ENCODE results near the gene NFKBIZ.

NFKBIZ gene

GRCh38 chr3:101848754-101849713 lies at the start of gene NFKBIZ:
Gene NFKBIZ (plus strand): TSS chr3:101849514. CDS start chr3:101849629, 115 bp downstream.
- peak; percentile 89 for DNase-seq

DNA sequence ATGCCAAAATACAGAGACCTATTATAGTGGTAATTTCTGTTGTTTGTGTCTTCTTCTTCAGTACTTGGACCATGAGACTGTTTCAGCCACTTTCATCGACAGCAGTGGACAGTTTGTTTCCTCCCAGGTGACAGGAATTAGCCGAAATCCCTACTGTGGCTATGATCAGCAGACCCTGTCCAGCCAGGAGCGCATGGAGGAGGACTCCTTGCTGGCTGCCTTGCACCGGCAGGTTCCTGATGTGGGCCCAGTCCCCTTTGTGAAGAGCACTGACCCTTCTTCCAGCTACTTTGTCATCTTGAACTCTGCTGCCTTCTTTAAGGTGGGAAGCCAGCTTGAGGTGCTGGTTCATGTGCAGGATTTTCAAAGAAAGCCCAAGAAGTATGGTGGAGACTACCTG lies 48.1 kb upstream of the NFKBIZ start:
- DNase-seq = no peak

DNA sequence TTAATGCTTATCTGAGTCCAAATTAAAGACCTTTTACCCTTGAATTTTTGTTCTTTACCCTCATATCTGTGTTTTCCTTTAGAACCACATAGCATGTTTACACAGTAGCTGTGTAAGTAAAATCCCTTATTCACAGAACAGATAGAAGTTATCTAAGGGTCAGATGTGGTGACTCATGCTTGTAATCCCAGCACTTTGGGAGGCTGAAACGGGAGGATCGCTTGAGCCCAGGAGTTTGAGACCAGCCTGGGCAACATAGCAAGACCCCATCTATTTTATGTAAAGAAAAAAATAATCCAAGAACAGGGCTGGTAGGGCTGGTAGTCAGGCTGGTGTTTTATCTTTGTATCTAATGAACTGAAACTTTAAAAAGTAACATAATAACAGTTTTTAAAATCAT lies 47.1 kb upstream of the NFKBIZ start:
- DNase-seq = no peak

DNA sequence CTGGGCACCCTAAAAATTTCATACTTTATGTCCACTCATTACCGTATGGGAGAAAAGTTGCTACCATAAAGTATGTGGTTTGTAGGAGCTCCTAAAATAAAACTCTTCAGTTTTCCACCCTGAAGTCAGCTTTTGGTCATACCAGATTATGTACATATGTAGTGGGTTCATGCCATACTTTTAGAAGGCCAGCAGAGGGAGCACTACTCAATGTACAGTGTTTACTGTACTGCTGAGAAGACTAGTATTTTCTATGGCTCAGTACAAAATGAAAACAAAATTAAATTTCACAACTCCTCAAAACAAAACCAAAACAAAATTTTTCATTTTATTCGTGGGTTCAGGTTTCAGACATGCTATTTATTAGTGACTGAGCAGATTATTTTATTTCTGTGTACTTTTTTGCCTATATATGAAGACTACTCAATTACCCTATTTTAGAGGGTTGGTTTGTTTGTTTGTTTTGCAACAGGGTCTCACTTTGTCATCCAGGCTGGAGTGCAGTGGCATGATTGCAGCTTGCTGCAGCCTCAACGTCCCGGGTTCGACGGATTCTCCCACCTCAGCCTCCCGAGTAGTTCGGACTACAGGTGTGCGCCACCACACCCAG lies 46.0 kb upstream of the NFKBIZ start:
- DNase-seq = peak; percentile 38

GRCh38 chr3:101803939-101804338 lies 45.4 kb upstream of the NFKBIZ start:
- no peak for DNase-seq

DNA sequence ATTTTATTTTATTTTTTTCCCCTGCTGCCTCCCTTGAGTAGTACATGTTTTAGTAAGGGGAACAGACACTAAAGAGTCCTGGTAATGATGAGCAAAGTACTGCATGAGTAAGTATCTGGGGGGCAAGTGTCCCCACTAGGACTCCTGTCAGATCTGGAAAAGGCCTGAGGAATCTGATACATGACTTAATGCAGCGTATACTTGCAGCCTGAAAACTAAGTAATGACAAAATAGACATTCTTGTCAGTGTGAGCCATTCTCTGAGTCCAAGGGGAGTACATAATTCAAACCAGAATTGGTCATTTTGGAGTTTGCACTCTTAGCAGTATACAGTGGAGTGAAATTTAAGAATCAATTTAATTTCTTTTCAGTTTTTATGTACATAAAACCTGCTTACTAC lies 42.8 kb upstream of the NFKBIZ start:
- no peak for DNase-seq

DNA sequence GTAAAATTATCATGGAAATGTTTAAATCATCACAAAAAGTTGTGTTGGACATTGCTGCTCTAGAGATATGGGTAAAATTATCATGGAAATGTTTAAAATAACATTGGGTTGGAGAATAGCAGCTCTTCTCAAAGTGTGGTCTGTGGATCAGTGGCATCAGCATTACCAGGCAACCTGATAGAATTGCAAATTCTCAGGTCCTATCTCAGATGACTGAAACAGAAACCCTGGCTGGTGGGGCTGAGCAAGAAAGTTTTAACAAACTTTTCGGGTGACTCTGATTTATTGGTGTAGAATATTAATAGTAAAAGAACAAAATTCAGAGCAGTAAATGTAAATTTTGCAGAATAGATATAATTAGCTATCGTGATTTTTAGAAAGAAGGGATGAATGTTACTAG lies 41.4 kb upstream of the NFKBIZ start:
- DNase-seq = no peak

GRCh38 chr3:101809178-101810021 lies 39.9 kb upstream of the NFKBIZ start:
- DNase-seq = peak; percentile 31

DNA sequence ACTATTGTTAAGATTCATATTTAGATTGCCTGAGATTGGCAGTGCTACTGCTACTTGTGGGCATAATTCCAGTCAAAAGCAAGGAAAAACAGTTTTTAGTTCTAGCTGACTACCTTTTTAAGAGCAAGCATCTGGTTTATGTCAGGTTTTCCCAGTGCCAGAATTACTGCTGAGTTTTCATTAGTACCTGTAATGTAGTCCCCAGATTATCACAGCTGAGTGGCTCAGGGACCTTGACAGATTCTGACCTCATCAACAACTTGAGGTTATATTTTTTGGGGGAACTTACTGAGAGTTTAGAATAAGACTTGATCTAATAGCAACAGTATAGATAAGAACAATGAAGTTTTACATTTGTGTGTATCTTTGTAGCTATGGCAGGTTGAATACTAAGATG lies 39.3 kb upstream of the NFKBIZ start:
- no peak for DNase-seq

DNA sequence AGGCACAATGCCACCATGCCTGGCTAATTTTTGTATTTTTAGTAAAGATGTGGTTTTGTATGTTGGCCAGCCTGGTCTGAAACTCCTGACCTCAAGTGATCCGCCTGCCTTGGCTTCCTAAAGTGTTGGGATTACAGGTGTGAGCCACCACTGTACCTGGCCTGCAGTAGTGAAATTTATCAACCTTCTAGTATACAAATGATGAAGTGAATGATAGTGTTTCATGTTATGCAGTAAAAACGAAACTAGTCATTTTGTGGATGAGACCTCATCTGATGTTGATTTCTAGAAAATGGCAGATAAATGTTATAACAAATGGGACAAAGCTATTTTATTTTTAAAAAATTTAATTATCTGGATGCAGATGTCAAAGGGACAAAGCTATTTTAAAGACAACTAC lies 37.4 kb upstream of the NFKBIZ start:
- no peak for DNase-seq

GRCh38 chr3:101812895-101813294 lies 36.4 kb upstream of the NFKBIZ start:
- DNase-seq = no peak

- DNase-seq = no peak
Measured at GRCh38 chr3:101813817-101814440, 35.4 kb upstream of the NFKBIZ start.

GRCh38 chr3:101814835-101815234 lies 34.5 kb upstream of the NFKBIZ start:
- DNase-seq = no peak

- no peak for DNase-seq
Measured at GRCh38 chr3:101816215-101817149, 32.8 kb upstream of the NFKBIZ start.

DNA sequence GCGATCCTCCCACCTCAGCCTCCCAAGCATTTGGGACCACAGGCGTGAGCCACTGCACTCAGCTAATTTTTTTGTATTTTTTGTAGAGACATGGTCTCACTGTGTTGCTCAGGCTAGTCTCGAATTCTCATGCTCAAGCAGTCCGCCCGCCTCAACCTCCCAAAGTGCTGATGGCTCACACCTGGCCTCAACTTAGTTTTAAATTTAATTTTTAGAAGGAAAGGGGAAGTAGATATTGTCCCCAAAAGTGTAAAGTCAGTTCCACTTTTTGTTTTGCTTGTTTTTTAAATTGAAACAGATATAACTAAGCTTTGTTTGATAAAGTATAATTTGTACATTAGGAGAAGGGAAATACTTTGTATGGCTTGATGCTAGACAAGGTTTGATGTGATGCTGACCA lies 31.3 kb upstream of the NFKBIZ start:
- no peak for DNase-seq

DNA sequence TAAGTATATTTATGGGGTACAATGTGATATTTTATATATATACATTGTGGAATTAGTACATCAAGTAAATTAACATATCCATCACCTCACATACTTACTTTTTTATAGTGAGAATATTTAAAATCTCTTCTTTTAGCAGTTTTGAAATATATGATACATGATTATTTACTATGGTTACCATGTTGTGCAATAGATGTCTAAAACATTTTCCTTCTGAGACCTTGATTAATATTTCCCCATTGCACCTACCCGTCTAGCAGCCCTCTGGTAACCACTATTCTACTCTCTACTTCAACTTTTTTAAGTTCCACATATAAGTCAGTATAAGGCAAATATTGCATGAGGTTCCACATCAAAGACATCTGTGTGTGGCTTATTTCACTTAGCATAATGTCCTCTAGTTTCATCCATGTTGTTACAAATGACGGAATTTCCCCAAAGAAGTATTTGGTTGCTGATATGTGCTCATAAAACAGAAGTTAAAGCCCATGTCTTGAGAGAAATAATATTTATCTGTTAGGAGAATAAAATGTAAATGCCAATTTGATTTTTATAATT lies 29.6 kb upstream of the NFKBIZ start:
- no peak for DNase-seq

- no peak for DNase-seq
Measured at GRCh38 chr3:101821503-101821902, 27.8 kb upstream of the NFKBIZ start.

DNA sequence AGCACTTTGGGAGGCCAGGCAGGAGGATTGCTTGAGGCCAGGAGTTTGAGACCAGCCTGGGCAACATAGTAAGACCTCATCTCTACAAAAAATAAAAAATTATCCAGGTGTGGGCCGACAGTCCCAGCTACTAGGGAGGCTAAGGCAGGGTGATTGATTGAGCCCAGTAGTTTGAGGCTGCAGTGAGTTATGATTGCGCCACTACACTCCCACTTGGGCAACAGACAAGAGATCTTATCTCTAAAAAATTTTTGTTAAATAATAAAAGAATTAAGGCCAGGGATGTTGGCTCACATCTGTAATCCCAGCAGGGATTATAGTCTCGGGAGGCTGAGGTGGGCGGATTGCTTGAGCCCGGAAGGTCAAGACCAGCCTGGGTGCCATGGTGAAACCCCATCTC lies 25.8 kb upstream of the NFKBIZ start:
- no peak for DNase-seq

GRCh38 chr3:101824702-101825101 lies 24.6 kb upstream of the NFKBIZ start:
- DNase-seq = no peak

DNA sequence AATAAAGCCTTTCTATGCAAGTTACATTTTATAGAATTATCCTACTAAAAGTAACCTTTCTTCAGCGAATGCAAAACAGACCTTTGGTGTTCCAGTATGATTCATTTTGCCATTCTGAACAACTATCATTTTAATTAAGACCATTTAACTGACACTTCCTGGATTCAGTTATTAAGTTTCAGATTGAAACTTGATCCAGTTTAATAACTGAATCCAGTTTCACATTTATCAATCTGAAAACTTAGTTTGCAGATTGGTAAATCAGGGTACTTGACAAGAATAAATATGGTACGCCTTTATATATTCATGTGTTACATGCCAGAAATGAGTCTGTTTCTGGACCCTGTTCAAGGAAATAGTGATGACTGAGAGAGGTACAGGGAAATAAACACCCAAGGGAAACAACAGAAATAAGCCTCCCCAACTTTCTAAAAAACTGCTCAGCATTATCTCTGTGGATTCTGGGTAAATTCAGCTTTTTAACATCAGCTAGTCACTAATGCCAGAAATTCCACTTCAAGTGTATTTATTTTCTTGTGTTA lies 23.3 kb upstream of the NFKBIZ start:
- DNase-seq = no peak

Measured in activated naive CD4-positive, alpha-beta T cell treated with anti-CD3 and anti-CD28 coated beads, Interleukin-2, amount 50 U/mL, for 16 hours (primary cell).